Sigmoid colon (tissue), 7 donors: ENCODE results near the gene PDZRN3. TPM values are rescaled to one million over a fixed set of nuclear protein-coding genes. Genes with fewer than 3 reads are reported as not detected.

ENCODE experiments used
- DNase-seq: peaks from one replicate; pipeline ENCODE4 v3.0.0-alpha.2; 2019
- H3K27ac ChIP-seq, 4 donors: fragments of 200-600 bp; sonication (generic); one replicate each; pipeline ENCODE4 v1.5.1; 2016 to 2019; ENCODE audit warnings: mild to moderate bottlenecking in 1 of 4
- H3K27me3 ChIP-seq, 3 donors: fragments of 200-600 bp; sonication (generic); one replicate each; pipeline ENCODE4 v1.5.1; 2019; ENCODE audit warnings: mild to moderate bottlenecking in 1 of 3
- H3K36me3 ChIP-seq, 4 donors: fragments of 200-600 bp; sonication (generic); one replicate each; pipeline ENCODE4 v1.5.1; 2016 to 2019
- H3K4me1 ChIP-seq, 4 donors: fragments of 200-600 bp; sonication (generic); one replicate each; pipeline ENCODE4 v1.5.1; 2017 to 2019
- H3K4me3 ChIP-seq, 4 donors: fragments of 200-600 bp; sonication (generic); one replicate each; pipeline ENCODE4 v1.5.1; 2017 to 2019; ENCODE audit warnings: mild to moderate bottlenecking in 2 of 4, moderate library complexity in 1 of 4
- H3K9me3 ChIP-seq, 4 donors: fragments of 200-600 bp in 3 of 4; sonication (generic) in 3 of 4; one replicate each; pipeline versions ENCODE4 v1.5.1 to v1.6.1; 2013 to 2019
- EP300 ChIP-seq, 4 donors: sonication (generic); formaldehyde crosslinking; IDR thresholded peaks; one replicate each; pipeline ENCODE4 v1.6.1; 2017; ENCODE audit warnings: antibody characterized with exemption in 4 of 4
- POLR2A ChIP-seq, 2 donors: fragments of 450-650 bp; IDR thresholded peaks; one replicate each; pipeline ENCODE4 v1.6.1; 2016; ENCODE audit warnings: antibody characterized with exemption in 2 of 2, mild to moderate bottlenecking in 2 of 2, moderate library complexity in 2 of 2
- POLR2AphosphoS5 ChIP-seq, 4 donors: sonication (generic); formaldehyde crosslinking; IDR thresholded peaks; one replicate each; pipeline ENCODE4 v1.6.1; 2017; ENCODE audit warnings: antibody characterized with exemption in 4 of 4
- WGBS, 2 donors: extraction: QIAGEN DNeasy Blood & Tissue Kit; methylation state at CpG; one replicate each; pipeline ENCODE4 v1.1.7; 2013; 5-methylcytosine and 5-hydroxymethylcytosine counted together
- intact Hi-C: fragments of 100-400 bp; cut with DNase I; formaldehyde crosslinking; loops from one replicate; pipeline ENCODE4 v1.15.1; 2023
- polyA plus RNA-seq, 3 donors: library from polyadenylated mRNA; stranded (reverse); fragments of 200-250 nt; gene quantifications; one replicate each; pipeline ENCODE4 v1.2.3, GENCODE V29; 2013
- total RNA-seq, 4 donors: library from RNA; depleted of rRNA; stranded (reverse); fragments of >200 nt; gene quantifications; one replicate each; pipeline ENCODE4 v1.1.0, GENCODE V29; 2016
- TF ChIP-seq, protein P1 (sequence below), 4 experiments: fragments of 450-650 bp in 3 of 4; fragments of 200-600 bp in 1 of 4; IDR thresholded peaks; one replicate each; pipeline ENCODE4 v1.5.1; 2016 to 2019; ENCODE audit warnings: antibody characterized with exemption in 4 of 4, mild to moderate bottlenecking in 3 of 4, moderate library complexity in 2 of 4
- donor health status: healthy with polysubstance abuse.
- donor health status: Bipolar disorder and iron deficiency.
- donor health status: healthy.

The PDZRN3 gene
- total and polyA plus RNA-seq, 7 donors, result 7.2 to 209 (median 172) TPM

DNA sequence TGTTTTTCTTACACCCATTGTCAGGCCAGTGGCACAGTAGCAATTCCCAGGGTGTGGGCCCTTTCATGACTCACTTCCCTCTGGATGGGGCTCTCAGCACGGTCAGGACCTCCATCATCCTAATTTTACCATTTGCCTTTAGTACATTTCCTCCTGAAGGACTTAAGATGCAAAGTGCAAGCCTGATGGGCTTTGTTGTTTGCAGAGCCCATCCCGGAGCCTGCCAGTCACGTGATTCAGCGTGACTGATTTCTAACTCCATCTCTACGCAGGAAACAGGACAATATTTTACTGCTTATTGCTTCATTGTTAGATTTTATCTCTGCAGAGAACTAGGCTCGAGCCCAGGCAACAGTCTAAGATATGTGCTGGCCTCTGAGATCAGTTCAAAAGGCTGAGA lies 223.7 kb downstream of the PDZRN3 start:
- Histone ChIP-seq H3K36me3 (peaks cover 0 to 52% (median 13%) of the 10 kb centered on the region in 4 donors), H3K9me3 (no peaks in the 10 kb centered on the region), H3K27ac (peak overlapping the region; percentile 51 to 71 (median 66)), H3K4me3 (no peak overlapping the region), H3K27me3 (no peaks in the 10 kb centered on the region), H3K4me1 (peaks cover 0 to 74% (median 60%) of the 10 kb centered on the region in 4 donors)
- DNase-seq, result no peak
- 7 to 9% methylated on average over 6 of the region's 6 CpGs for WGBS, 2 donors
- TF ChIP-seq EP300 (IDR thresholded peaks at IDR 0.05) (no peak), POLR2AphosphoS5 (IDR thresholded peaks at IDR 0.05) (no peak), POLR2A (IDR thresholded peaks at IDR 0.05) (no peak)
- TF ChIP-seq, protein P1, sequence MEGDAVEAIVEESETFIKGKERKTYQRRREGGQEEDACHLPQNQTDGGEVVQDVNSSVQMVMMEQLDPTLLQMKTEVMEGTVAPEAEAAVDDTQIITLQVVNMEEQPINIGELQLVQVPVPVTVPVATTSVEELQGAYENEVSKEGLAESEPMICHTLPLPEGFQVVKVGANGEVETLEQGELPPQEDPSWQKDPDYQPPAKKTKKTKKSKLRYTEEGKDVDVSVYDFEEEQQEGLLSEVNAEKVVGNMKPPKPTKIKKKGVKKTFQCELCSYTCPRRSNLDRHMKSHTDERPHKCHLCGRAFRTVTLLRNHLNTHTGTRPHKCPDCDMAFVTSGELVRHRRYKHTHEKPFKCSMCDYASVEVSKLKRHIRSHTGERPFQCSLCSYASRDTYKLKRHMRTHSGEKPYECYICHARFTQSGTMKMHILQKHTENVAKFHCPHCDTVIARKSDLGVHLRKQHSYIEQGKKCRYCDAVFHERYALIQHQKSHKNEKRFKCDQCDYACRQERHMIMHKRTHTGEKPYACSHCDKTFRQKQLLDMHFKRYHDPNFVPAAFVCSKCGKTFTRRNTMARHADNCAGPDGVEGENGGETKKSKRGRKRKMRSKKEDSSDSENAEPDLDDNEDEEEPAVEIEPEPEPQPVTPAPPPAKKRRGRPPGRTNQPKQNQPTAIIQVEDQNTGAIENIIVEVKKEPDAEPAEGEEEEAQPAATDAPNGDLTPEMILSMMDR (IDR thresholded peaks at IDR 0.05), result no peak
- intact Hi-C loops, result loop anchor here (10.0 kb wide), 1 partner anchor 76 kb away; no protein-coding TSS in a partner anchor

DNA sequence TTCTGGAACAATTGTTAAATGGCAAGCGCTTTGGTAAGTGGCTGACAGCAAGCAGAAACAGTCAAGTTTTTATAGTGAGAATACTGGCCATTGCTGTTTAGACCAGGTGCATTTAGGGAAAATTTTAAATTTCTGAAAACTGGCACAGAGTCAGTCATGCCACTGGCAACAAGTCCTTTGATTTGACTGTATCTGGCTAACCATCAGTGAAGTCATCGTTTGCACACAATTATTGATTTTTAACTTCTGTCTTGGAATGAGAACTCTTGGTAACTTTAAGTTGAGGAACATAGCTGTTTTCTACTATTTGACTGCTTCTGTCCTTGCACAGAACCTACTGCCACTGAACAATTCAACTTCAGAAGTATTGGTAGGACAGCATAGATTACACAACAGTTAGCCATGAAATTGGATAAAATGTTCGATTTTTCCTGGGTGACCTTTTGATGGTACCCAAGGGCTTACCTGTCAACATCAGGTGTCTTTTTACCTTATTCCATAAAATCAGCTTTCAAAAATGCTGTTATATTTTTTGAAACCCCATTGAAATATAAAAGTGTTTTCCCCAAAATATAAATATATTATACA lies 225.0 kb downstream of the PDZRN3 start:
- intact Hi-C loops, result loop anchor here (10.0 kb wide), 1 partner anchor 75 kb away; no protein-coding TSS in a partner anchor
- no peak overlapping the region for H3K4me3 ChIP-seq
- peaks cover 0 to 63% (median 47%) of the 10 kb centered on the region in 4 donors for H3K4me1 ChIP-seq
- TF ChIP-seq POLR2AphosphoS5 (IDR thresholded peaks at IDR 0.05) (no peak), POLR2A (IDR thresholded peaks at IDR 0.05) (no peak), EP300 (IDR thresholded peaks at IDR 0.05) (no peak)
- TF ChIP-seq, protein P1 (IDR thresholded peaks at IDR 0.05), result no peak
- no peaks in the 10 kb centered on the region for H3K9me3 ChIP-seq
- WGBS, 2 donors, result 91 to 93% methylated on average over 3 of the region's 3 CpGs
- DNase-seq, result no peak
- no peaks in the 10 kb centered on the region for H3K27me3 ChIP-seq
- peak overlapping the region; percentile 13 to 71 (median 18) for H3K27ac ChIP-seq
- H3K36me3 ChIP-seq, result peaks cover 0 to 65% (median 14%) of the 10 kb centered on the region in 4 donors

DNA sequence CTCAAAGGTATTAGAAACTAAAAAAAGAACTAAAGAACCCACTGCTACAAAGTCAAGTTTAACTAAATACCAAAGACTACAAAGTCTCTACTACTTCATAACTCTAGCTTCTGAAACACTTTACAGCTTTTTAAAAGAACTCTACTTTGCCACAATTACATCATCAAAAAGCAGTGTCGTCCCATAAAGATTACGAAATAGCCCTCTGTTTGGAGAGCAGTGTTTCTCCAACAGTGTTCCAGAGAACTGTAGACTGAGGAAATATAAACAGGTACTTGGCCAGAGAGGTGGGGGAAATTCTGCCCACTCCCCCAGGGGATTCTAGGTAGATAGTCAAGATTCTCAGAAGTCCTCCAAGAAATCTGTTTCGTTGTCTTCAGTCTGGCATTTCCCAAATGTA lies 225.6 kb downstream of the PDZRN3 start:
- peak overlapping the region; percentile 13 to 71 (median 20) for H3K27ac ChIP-seq
- no peak overlapping the region for H3K4me3 ChIP-seq
- no peaks in the 10 kb centered on the region for H3K27me3 ChIP-seq
- intact Hi-C loops, result no loop called here
- TF ChIP-seq POLR2A (IDR thresholded peaks at IDR 0.05) (no peak), POLR2AphosphoS5 (IDR thresholded peaks at IDR 0.05) (peak in 2 of 4 donors; percentile 5 to 23), EP300 (IDR thresholded peaks at IDR 0.05) (no peak)
- TF ChIP-seq, protein P1 (IDR thresholded peaks at IDR 0.05), result no peak
- no peak for DNase-seq
- peaks cover 0 to 63% (median 43%) of the 10 kb centered on the region in 4 donors for H3K4me1 ChIP-seq
- WGBS, 2 donors, result 44 to 62% methylated on average over 3 of the region's 3 CpGs
- H3K36me3 ChIP-seq, result peaks cover 0 to 71% (median 14%) of the 10 kb centered on the region in 4 donors
- no peaks in the 10 kb centered on the region for H3K9me3 ChIP-seq

DNA sequence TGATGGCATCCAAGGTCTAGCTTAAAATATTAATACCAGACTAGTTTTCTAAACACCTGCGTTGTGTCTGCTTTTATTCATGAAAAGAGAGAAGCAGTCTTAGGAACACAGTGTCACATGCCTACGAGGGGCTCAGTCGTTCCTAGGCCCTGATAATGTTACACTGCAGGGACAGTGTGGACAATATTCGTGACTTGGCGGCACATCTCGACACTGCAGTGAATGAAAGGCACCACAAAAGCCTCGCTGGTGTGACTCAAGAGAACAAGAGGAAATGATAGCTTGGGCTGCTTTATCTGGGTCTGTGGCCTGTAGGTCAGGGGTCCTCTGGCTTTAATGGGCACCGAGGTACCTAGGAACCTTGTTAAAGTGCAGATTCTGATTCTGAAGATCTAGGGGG lies 226.7 kb downstream of the PDZRN3 start:
- peak overlapping the region in 2 of 4 donors; percentile 19 to 71 for H3K27ac ChIP-seq
- peaks cover 0 to 75% (median 14%) of the 10 kb centered on the region in 4 donors for H3K36me3 ChIP-seq

More for the DNA sequence above, 226.7 kb downstream of the PDZRN3 start:
- TF ChIP-seq EP300 (IDR thresholded peaks at IDR 0.05) (no peak), POLR2A (IDR thresholded peaks at IDR 0.05) (no peak), POLR2AphosphoS5 (IDR thresholded peaks at IDR 0.05) (no peak)
- TF ChIP-seq, protein P1 (IDR thresholded peaks at IDR 0.05), result no peak
- no peak overlapping the region for H3K4me3 ChIP-seq
- 91 to 92% methylated on average over 8 of the region's 8 CpGs for WGBS, 2 donors
- H3K27me3 ChIP-seq, result no peaks in the 10 kb centered on the region
- no peaks in the 10 kb centered on the region for H3K9me3 ChIP-seq
- DNase-seq, result no peak
- H3K4me1 ChIP-seq, result peaks cover 0 to 55% (median 40%) of the 10 kb centered on the region in 4 donors
- intact Hi-C loops, result no loop called here
